ENCODE results near the gene PUS10. TPM values are rescaled to one million over a fixed set of nuclear protein-coding genes. Genes with fewer than 3 reads are reported as not detected.
"Not testable (repeated sequence)": the region's sequence is repeated elsewhere in the genome, so short reads cannot be mapped to it uniquely, and the experiment has no call there.

PUS10 gene
- total RNA-seq, 4 donors from 2014 or later: 11.6 to 33.5 (median 23.1) TPM

GRCh38 chr2:60938301-60938700, 79.8 kb downstream of the PUS10 start:
- Histone ChIP-seq H3K27ac (no peak overlapping the region), H3K9me3 (no peaks in the 10 kb centered on the region), H3K4me1 (no peaks in the 10 kb centered on the region), H3K4me3 (no peak overlapping the region), H3K27me3 (no peaks in the 10 kb centered on the region), H3K36me3 (peaks cover 0 to 11% (median 0%) of the 10 kb centered on the region in 3 donors)
- no peak for DNase-seq
- no peak for TF ChIP-seq POLR2A (IDR thresholded peaks at IDR 0.05)
- TF ChIP-seq, protein P1, sequence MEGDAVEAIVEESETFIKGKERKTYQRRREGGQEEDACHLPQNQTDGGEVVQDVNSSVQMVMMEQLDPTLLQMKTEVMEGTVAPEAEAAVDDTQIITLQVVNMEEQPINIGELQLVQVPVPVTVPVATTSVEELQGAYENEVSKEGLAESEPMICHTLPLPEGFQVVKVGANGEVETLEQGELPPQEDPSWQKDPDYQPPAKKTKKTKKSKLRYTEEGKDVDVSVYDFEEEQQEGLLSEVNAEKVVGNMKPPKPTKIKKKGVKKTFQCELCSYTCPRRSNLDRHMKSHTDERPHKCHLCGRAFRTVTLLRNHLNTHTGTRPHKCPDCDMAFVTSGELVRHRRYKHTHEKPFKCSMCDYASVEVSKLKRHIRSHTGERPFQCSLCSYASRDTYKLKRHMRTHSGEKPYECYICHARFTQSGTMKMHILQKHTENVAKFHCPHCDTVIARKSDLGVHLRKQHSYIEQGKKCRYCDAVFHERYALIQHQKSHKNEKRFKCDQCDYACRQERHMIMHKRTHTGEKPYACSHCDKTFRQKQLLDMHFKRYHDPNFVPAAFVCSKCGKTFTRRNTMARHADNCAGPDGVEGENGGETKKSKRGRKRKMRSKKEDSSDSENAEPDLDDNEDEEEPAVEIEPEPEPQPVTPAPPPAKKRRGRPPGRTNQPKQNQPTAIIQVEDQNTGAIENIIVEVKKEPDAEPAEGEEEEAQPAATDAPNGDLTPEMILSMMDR (IDR thresholded peaks at IDR 0.05): no peak

DNA sequence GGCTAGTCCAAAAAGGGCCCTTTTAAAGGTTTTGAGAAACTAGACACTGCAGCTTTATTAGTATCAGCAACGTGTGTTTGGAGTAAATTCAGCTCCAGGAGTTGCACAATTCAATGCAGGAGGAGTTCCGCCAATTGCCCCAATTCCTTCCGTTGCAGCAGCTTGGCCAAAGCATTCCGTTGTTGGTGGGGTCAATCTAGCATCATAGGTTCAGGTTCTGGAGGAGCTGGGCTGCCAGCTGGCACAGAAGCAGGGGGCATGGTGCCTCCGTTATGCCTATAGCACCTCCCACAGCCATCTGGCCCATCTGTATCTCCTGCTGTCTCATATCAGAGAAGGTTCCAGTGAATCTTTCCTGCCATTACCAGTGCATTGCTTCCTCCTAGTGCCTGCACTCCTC, 81.3 kb downstream of the PUS10 start:
- no peaks in the 10 kb centered on the region for H3K27me3 ChIP-seq
- H3K27ac ChIP-seq: no peak overlapping the region
- H3K4me3 ChIP-seq: no peak overlapping the region
- peaks cover 0 to 15% (median 0%) of the 10 kb centered on the region in 3 donors for H3K36me3 ChIP-seq
- no peaks in the 10 kb centered on the region for H3K4me1 ChIP-seq
- H3K9me3 ChIP-seq: no peaks in the 10 kb centered on the region
- no peak for DNase-seq
- TF ChIP-seq, protein P1 (IDR thresholded peaks at IDR 0.05): no peak
- TF ChIP-seq POLR2A (IDR thresholded peaks at IDR 0.05): no peak

DNA sequence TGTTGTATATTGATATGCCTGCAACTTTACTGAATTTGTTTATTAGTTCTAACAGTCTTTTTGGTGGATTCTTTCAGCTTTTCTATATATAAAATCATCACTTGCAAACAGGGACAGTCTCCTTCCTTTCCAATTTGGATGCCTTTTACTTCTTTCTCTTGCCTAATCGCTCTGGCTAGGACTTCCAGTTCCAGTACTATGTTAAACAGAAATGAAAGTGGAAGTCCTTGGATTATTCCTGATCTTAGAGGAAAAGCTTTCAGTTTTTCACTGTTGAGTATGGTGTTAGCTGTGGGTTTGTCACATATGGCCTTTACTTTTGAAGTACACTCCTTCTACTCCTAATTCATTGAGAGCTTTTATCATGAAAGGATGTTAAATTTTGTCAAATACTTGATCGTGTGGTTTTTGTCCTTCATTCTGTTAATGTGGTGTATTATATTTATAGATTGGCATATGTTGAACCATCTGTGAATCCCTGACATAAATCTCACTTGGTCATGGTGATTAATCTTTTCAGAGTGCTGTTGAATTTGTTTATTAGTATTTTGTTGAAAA, 83.8 kb downstream of the PUS10 start:
- H3K9me3 ChIP-seq: no peaks in the 10 kb centered on the region
- H3K36me3 ChIP-seq: peaks cover 0 to 15% (median 0%) of the 10 kb centered on the region in 3 donors
- no peaks in the 10 kb centered on the region for H3K4me1 ChIP-seq
- no peak for DNase-seq
- no peaks in the 10 kb centered on the region for H3K27me3 ChIP-seq
- H3K27ac ChIP-seq: peak overlapping the region in 2 of 4 donors; percentile 14 to 25
- no peak overlapping the region for H3K4me3 ChIP-seq
- no peak for TF ChIP-seq POLR2A (IDR thresholded peaks at IDR 0.05)
- TF ChIP-seq, protein P1 (IDR thresholded peaks at IDR 0.05): no peak

DNA sequence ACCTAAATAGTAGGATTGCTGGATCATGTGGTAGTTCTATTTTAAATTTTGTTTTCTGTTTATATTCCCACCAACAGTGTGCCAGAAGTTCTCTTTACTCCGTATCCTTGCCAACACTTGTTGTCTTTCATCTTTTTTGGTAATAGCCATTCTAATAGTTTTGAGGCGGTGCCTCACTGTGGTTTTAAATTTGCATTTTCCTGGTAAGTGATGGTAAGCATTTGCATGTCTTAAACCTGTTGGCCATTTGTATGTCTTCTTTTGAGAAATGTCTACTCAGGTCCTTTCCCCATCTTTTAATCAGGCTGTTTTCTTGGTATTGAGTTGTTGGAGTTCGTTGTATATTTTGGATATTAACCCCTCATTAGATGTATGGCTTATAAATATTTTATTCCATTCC, 85.1 kb downstream of the PUS10 start:
- no peak for TF ChIP-seq POLR2A (IDR thresholded peaks at IDR 0.05)
- TF ChIP-seq, protein P1 (IDR thresholded peaks at IDR 0.05): no peak
- peaks cover 0 to 9% (median 0%) of the 10 kb centered on the region in 3 donors for H3K36me3 ChIP-seq
- no peaks in the 10 kb centered on the region for H3K27me3 ChIP-seq
- no peak overlapping the region for H3K27ac ChIP-seq
- H3K4me3 ChIP-seq: no peak overlapping the region
- H3K9me3 ChIP-seq: no peaks in the 10 kb centered on the region
- DNase-seq: no peak
- no peaks in the 10 kb centered on the region for H3K4me1 ChIP-seq

DNA sequence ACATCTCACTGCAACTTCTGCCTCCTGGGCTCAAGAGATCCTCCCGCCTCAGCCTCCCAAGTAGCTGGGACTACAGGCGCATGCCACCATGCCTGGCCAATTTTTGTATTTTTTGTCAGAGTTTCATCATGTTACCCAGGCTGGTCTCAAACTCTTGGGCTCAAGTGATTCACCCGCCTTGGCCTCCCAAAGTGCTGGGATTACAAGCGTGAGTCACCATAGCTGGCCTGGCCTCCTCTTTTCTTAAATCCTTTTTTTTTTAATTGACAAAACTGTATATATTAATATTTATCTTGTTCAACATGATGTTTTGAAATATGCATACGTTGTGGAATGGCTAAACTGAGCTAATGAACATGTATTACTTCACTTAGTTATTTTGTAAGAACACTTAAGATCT, 86.0 kb downstream of the PUS10 start:
- H3K27me3 ChIP-seq, H3K4me1 ChIP-seq, H3K4me3 ChIP-seq, H3K9me3 ChIP-seq, DNase-seq, H3K27ac ChIP-seq: not testable (repeated sequence)
- peaks cover 0 to 10% (median 0%) of the 10 kb centered on the region in 3 donors for H3K36me3 ChIP-seq

- no peaks in the 10 kb centered on the region for H3K27me3 ChIP-seq
- no peaks in the 10 kb centered on the region for H3K9me3 ChIP-seq
- H3K4me3 ChIP-seq: no peak overlapping the region
- H3K36me3 ChIP-seq: peaks cover 0 to 32% (median 3%) of the 10 kb centered on the region in 3 donors
- no peak overlapping the region for H3K27ac ChIP-seq
- TF ChIP-seq, protein P1 (IDR thresholded peaks at IDR 0.05): no peak
- TF ChIP-seq POLR2A (IDR thresholded peaks at IDR 0.05): no peak
- no peaks in the 10 kb centered on the region for H3K4me1 ChIP-seq
- DNase-seq: no peak
These were observed 91.1 kb downstream of the PUS10 start for GRCh38 chr2:60926741-60927552.

Data from Peyer's patch (tissue), 4 donors.